C1 segment of cervical spinal cord (tissue), 14 donors: Measurements from ENCODE around the gene CPVL.
"Not testable (repeated sequence)": the region's sequence is repeated elsewhere in the genome, so short reads cannot be mapped to it uniquely, and the experiment has no call there.

Experiments
- DNase-seq, 14 donors: peaks; one replicate each; lab custom pipeline; 2025; lab: John Stamatoyannopoulos, UW

CPVL gene

DNA sequence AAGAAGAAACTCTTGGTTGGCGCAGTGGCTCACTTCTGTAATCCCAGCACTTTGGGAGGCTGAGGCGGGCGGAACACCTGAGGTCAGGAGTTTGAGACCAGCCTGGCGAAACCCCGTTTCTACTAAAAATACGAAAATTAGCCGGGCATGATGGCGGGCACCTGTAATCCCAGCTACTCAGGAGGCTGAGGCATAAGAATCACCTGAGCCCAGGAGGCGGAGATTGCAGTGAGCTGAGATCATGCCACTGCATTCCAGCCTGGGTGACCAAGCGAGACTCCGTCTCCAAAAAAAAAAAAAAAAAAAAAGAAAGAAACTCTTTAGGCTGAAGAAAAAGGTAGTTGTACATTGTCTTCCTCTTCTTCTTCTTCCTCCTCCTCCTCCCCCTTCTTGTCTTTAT lies 53.2 kb downstream of the CPVL start:
- not testable (repeated sequence) for DNase-seq

DNA sequence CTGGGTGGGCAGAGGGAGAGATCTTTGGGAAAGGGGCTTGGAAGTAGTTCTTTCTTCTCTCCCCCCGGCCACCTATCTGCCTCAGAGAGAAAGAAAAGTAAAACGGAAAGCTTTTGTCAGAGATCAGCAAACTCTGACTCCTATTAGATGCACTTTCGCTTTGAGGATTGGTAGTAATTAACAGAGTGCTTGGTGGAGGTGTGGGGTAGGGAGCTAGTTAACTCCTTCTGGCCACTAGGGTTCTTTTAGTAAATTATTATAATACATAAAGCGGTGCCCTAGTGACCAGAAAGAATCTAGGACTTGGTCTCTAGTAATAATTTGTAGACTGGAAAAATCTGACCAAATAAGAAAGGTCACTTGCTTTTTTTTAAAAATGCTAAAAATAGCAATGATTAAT lies 54.6 kb downstream of the CPVL start:
- DNase-seq = no peak

DNA sequence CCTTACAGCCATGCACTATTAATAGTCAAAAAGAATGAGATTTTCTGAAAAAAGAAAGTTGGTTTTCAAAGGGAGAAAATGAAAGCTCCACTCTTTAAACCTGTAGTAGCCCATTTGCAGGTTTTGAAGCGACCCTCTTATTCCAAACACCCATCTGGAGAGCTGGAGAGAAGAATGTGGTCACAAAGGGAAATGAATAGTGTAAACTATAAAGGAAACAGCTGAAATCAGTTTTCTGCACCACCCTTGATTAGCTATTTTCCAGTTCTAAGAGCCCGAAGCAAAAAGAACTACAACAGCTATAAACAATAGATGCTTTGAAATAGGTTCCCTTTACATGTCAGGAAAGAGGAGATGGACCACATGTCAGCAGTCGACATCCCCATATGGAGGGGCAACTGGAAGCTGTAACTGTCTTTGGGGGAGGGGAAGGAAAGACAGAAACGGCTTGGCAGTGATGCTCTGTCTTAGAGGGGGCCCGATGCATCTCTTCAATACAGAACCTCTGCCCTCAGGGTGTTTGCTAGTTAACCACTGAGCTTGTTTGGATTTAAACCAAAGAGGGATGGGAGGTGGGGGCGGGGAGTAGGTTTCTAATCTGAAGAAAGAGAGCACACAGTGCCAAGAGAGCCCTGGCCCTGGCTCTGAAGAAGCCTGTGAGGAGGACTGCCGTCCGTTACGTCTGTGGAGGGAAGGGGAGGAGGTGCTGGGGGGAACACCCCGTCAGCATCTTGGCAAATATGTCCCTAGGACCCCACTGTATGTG lies 55.3 kb downstream of the CPVL start:
- DNase-seq = peak in 2 of 14 donors; percentile 12 to 26

DNA sequence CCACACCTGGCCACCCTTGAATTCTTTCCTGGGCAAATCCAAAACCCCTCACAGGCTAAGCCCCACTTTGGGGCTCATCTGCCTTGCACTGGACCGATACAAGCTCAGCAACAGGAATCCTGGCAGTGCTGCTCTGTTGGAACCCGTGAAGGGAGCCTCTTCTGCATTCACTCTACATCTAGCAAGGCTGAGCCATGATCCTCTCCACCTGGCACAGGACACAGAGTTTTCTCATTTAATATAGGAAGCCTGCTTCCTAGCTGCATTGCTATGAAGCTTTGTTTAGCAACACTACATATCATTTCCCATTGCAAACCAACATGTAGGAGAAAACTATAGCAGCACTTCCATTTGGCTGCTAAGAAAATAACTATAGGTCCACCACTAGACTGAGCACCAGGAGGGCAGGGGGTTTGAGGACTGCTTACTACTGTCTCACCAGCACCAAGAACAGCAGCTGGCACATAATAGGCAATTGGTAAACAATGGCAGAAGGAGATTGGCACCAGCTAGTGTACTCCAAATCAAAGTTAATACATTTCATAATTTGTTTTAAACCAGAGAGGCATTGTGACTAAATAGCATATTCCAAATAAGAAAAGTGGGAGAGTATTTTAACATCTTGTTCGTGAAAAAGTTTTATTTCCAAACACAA lies 56.1 kb downstream of the CPVL start:
- no peak for DNase-seq

DNA sequence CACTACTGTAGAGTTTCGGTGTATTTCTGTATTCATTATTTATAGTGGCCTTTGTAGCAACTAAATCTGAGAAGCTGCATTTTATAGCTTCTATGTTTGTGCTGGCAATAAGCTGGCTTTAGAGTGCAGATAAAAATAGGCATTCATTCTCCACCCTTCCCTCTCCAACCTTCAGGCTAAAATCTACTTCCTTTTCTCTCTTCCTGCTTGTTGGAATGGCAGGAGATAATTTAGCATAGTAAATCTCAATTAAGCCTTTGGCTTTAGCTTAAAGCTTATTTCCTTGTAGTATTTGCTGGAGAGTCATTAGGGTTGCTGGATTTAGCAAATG lies 58.5 kb downstream of the CPVL start:
- no peak for DNase-seq

- no peak for DNase-seq
Observed at GRCh38 chr7:29086545-29086944, 59.8 kb downstream of the CPVL start.

DNA sequence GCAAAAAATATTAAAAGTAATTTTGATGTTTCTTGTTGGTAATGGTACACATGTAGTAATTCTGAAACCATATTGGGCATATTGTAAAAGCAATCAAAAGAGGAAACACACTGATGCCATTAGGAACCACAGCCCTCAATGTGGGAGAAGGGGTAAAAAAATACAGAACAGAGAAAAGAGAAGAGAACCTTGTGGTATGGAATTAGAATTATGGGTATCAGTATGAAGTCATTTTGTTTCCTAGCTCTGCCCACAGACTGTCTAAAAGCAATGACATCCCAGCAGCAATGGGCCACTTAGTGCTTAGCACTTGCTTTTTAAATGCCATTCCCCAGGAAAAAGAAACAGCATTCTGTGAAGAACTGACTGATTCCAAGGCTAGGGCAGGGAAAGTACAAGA lies 61.5 kb downstream of the CPVL start:
- no peak for DNase-seq

DNA sequence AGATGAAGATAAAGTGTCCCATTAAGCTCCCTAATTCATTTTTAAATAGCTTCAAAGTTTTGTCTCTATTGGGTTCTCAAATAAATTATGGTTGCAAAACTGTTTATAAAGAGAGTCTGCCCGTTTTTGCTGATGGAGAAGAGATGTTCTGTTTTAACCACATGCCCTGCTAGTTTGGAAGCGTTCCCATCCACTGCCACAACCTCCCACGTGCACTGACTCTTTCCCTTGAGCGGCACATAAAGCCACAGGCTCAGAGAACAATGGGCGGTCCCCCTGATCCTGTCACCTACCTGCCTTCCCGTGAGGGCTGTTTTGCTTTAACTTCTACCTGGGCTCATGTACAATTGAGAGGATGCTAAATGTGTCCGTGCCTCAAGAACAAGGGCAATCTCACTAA lies 65.5 kb downstream of the CPVL start:
- DNase-seq = no peak

DNA sequence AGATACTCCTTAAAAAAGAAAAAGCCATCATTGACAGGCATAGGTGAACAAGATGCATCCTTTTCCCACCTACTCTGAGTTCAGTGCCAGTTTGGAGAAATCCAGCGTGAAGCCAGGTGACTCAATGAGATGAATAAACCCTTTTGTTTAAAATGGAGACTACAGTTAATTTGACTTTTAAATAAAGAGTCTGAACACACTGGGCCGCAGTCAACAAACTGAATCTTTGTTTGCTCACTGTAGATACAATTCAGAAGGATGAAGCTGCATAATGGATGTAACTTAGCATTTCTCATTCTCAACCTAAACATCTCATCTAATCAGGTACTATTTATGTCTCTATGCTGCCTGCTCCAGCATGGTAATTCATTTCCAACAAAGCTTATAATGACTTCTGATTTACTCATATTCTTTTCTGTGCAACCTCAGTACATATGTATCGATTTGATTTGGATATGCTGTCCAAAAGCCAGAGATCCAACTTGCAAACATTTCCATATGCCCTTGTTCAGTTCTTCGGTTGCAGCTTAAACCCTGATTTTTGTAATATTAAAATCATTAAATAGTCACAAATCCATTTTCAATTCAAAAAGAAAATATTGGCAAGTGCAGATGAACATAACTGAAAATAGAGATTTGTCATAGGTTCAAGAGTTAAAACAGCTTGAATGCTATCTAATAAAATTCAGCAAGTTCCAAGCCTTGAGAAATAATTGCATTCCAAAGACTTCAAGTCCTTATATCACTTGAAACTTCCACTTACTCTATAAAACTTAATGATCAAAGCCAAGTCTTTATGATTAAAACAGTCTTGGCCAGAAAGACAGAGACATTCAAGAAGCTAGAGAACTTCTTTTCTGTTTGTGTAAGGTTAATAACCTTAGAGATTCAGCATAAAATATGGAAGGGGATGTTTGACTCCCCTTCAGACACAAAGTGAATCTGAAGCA lies 67.8 kb downstream of the CPVL start:
- DNase-seq = no peak

- DNase-seq = no peak
Observed at GRCh38 chr7:29077854-29078253, 68.5 kb downstream of the CPVL start.

GRCh38 chr7:29077176-29077575 lies 69.2 kb downstream of the CPVL start:
- no peak for DNase-seq

DNA sequence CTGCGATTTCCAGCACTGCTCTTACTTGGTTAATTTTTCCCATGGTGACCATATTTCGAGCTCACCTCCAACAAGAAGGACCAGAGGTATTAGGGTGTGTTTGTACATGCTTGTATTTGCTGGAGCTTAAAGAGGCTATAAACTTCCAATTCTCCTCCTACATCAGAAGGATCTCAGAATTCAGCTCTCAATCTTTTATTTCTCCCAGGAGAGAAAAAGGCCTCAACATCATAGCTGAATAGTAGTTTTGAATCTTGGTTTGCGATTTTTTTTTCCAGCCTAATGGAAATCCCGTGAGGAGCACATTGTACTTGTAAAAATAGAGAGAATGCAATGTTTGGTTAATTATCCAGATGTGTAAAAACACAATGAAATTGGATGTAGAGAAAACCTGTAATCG lies 69.7 kb downstream of the CPVL start:
- no peak for DNase-seq

GRCh38 chr7:29075606-29076005 lies 70.7 kb downstream of the CPVL start:
- no peak for DNase-seq

- no peak for DNase-seq
Observed at GRCh38 chr7:29071203-29071874, 75.0 kb downstream of the CPVL start.

- DNase-seq = no peak
Observed at GRCh38 chr7:29066641-29067040, 79.7 kb downstream of the CPVL start.

GRCh38 chr7:29065181-29065857 lies 81.0 kb downstream of the CPVL start:
- no peak for DNase-seq

DNA sequence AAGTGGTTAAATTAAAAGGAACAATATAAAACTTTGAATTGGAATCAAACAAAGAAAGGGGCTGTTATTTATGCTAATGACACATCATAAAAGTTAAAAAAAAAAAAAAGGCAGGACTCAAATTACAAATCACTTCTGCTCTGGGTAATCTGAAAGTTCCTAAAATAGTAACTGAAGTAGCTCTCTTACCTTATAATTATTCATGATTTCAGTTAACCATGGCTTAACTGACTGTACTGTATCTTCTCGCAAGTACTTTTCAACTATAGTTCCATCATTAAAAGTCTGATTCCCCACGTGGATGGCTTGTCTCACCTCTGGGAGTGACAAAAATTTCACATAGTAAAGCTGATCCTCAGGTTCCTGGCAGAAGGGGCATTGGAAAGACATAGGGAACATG lies 82.5 kb downstream of the CPVL start:
- DNase-seq = no peak

GRCh38 chr7:29063236-29063635 lies 83.1 kb downstream of the CPVL start:
- DNase-seq = no peak

DNA sequence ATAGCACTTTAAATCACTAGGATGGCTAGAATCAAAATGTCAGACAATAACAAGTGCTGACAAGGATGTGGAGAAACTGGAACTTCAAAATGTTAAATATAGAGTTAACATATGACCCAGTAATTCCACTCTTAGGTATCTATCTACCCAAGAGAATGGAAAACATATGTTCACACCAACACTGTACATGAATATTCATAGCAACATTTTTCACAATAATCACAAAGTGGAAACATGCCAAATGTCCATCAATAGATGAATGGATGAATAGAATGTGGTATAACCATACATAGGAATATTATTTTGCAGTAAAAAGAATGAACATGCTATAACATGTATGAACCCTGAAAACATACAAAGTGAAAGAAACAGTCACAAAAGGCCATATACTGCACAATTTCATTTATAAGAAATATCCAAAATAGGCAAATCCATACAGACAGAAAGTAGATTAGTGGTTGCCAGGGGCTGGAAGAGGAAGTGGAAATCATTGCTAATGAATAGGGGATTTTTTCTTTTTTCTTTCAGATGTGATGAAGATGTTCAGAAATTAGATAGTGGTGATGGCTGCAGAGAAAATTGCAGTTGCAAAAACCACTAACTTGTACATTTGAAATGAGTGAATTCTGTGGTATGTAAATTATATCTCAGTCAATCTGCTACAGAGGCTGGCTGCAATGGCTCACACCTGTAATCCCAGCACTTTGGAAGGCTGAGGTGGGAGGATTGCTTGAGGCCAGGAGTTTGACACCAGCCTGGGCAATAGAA lies 93.0 kb downstream of the CPVL start:
- DNase-seq = no peak

GRCh38 chr7:29046978-29047377 lies 99.4 kb downstream of the CPVL start:
- no peak for DNase-seq
